ENCODE data around the gene MOB2.

Gene MOB2

DNA sequence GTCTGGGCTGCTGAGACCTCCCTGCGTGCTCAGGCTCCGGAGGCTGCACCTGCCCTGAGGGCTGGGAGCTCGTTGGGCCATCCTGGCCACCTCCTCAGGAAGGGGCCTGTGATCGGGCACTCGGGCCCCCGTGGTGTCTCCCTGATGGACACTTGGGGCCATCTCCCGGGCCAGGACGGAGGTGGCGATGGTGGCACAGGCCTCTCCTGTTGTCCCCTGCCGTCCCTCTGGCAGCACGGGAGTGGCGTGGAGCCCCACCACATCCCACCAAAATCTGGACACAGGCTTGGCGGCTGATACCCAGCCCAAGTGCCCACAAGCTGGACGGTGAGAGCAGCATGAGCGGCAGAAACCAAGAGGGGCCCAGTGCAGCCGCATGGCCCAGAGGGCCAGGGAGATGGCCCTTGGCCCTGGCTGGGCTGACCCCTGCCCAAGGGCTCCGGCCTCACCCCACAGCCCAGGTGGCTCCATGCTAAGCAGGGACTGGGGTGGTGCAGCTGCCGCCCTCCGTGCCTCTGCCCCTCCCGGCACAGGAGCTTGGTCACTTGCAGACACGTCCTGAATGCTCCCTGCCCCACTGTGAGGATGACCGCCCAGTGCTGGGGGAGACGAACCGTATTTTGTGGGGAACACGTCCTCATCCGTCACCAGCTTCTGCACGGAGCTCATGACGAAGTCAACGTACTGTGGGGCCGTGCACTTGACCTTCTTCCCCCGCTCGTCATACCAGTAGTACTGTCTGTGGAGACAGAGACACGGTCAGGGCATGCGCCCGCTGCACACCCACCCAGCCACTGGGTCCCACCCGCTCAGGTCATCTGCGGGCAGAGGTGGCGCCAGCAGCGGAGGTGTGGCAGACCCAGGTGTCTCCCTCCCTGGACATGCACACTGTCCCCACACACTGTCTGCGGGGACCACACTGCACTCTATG lies 15.6 kb downstream of the MOB2 start:
- no peak for ATAC-seq

- no peak for ATAC-seq
Measured at GRCh38 chr11:1469911-1470680, 16.5 kb downstream of the MOB2 start.

GRCh38 chr11:1469287-1469910 lies 17.2 kb downstream of the MOB2 start:
- no peak for ATAC-seq

GRCh38 chr11:1468473-1469066 lies 18.0 kb downstream of the MOB2 start:
- no peak for ATAC-seq

DNA sequence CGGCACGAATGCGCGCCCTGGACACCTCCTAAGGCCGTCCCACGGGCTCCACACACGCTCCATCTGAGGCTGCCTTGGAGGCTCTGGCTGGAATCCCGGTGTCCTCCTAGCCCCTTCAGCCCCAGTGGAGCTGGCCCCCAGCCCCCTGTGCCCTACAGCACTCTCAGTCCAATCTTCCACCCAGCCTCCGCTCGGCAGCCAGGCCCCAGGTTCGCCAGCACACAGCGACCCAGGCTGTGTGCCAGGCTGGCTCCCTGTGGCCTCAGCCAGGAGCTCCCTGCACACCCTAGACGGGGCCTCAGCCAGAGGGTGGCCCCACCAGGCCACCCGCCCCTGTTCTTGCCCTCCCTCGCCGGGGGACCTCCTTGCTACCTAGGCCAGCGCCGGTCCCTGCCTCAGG lies 18.6 kb downstream of the MOB2 start:
- ATAC-seq: no peak

DNA sequence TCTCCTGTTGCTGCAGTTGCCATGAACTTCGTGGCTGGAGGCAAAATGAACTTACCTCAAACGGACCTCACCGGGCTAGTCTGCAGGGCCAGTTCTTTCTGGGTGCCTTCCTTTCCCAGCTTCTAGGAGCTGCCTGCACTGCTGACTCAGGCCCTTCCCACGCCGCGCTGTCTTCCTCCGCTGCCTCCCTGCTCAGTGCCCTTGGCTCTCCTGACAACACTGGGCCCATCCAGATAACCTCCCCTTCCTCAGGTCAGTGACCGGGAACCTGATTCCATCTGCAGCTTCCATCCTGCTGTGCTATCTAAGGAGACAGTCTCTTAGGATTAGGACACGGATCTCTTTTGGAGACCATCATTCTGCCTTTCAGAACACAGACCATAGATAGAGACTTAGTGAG lies 19.3 kb downstream of the MOB2 start:
- no peak for ATAC-seq

DNA sequence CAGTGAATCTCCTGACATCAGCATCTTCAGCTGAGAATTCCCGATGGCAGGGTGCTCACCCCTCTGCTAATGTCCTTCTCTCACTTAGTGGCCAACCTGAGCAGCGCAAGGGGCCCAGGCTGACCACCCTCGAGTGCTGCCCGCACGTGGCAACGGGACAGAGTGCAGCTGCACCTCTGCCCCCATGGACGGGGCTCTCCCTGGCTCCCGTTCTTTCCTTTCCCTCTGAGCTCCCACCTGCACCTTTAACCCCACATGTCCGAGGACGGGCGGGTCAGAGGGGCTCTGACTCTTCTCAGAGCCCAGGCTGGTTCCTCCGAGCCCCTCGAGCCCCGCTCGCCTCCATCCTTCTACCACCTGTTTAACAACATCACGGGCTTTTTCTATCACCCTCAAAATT lies 19.8 kb downstream of the MOB2 start:
- no peak for ATAC-seq

DNA sequence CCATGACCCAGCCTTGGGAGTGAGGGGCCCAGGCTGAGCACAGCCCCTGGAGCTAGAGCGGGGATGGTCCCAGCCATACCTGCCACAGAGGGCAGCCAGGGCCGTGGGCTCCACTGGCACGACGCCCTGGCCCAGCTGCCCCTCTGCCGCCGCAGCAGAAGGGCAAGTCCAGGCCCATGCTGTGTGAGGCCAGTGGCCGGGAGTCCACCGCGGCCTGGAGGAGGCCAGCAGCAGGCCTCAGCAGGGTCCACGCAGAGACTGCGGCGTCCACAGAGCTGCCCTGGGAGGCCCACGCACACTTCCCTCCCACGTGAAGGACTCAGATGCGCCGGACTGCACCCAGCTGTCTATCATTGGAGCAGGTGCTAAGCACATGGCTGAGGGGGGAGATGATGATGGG lies 23.5 kb downstream of the MOB2 start:
- ATAC-seq: no peak

GRCh38 chr11:1462698-1462975 lies 23.9 kb downstream of the MOB2 start:
- ATAC-seq: no peak

DNA sequence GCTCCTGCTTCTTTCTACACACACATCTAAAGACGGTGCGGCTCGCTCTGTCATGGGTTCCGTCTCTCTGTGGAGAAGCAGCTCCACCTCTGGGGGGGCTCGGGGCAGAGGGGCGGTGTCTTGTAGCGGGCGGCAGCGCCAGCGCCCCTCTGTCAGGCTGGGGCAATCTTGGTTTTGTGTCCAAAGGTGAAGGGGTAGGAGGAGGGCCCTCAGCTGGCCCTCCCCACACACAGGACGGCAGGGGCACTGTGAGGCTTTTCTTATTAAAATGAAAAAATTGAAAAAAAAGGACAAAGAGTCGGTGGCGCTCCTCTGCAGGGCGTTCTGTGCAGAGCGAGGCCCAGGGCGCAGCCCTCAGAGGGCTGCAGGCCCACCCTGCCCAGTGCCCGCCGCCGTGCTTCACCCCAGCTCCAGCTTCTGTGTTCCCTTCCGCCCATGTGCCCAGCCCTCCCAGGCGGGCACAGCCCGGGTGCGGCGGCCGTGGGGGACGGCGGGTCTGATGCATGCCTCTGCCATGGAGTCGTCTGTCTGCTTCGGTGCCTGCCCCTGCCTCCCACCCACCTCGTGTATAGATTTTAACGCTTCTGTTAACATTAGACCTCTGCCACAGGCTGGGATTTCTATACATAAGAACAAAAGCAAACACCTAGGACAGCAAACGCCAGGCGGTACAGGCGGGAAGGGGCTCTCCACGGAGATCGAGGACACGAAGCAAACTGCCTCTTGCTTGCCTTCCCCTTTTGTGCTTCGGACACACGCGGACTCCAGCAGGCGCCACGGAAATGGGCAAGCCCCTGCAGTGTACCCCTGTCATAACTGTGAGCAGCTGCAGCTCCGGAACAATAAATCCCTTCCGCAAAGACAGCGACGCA lies 24.5 kb downstream of the MOB2 start:
- ATAC-seq: no peak

DNA sequence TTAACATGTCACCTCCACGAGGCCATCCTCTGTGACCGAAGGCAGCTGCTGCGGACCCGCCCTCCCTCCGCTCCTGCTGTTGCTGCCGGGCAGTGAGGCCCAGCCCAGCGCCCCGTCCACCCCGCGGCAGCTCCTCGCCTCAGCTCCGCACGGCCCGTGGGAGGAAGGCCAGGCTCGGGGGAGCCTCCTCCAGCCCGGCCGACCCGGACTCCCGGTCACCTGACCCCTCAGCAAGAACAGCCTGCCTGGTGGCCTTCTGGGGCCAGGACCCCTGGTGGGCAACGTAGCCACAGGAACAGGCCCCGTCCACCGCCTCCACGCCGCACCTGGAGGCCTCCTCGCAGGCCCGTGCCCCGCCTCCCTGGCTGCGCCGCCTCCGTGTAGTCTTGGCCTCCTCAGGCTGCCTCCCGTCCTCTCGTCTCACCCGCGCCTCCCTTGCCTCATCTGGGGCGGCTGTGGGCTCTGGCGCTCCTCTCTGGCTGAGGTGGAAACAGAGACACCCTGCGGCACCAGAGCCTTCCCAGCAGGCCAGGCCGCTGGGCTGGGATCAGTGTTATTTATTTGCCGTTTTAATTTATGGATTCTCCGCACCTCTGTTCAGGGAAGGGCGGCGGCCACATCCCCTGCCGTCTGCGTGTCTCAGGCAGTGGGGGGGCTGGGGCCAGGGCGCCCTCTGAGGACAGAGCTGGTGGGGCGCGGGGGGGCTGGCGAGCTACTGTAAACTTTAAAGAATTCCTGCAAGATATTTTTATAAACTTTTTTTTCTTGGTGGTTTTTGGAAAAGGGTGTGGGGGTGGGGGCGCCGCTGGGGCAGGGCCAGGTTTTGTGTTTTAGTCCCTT lies 25.4 kb downstream of the MOB2 start:
- ATAC-seq: no peak

DNA sequence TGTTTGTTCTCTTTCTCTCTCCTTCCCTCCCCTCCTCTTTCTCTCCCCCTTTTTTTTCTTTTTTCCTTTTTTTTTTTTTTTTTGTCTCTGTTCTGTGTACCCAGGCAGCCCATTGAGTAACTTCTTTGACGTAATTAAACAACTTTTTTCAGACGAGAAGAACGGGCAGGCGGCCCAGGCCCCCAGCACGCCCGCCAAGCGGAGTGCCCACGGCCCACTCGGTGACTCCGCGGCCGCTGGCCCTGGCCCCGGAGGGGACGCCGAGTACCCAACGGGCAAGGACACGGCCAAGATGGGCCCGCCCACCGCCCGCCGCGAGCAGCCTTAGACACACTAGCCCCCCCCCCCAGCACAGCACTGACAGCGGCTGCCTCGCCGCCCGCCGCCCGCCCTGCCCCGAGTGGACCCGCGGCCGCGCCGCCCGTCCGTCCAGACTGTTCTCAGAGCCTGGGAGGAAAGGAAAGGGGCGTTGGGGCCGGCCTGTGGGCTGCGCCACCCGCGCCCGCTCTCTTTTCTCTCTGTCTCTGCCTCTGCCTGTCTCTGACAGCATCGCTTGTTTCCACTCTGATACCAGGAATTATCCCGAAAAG lies 26.1 kb downstream of the MOB2 start:
- no peak for ATAC-seq

- no peak for ATAC-seq
Measured at GRCh38 chr11:1459764-1460395, 26.7 kb downstream of the MOB2 start.

- no peak for ATAC-seq
Measured at GRCh38 chr11:1459219-1459575, 27.4 kb downstream of the MOB2 start.

DNA sequence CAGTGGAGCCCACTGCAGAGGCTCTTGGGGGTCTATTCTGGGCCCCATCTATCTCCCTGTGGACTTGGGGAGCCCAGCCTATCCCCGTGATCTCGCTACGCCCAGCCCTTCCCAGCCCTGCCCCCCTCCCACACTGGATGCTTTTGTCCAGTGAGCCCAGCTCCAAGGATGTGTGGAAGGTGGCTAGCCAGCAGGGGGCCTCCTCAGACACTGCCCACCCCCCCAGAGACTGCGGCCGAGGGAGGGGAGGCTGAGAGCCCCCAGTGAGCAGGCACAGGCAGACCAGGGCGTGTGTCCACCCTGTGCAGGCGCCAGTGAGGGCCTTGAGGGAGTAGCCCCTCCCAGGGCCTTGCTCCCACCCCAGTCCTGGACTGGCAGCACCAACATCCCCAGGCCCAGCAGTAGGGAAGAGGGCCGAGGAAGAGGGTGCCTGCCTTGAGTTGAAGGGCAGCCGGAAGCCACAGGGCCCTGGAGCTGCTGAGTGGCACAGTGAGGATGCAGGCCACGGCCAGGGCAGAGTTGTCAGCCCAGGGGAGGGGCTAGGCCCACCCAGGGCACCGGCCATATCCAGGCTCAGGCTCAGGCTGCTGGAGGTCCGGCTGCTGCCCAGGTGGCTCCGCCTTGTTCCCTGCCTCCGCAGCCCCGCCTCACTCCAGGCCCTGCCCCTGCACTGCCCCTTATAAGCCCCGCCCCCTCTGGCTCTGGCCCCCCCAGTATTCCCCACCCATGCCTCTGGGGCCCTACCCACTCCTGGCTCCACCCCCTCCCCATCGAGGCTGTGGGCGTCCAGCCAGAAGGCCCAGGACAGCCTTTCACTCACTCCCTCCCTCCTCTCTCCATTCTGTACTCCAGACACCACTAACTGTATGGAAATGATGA lies 28.0 kb downstream of the MOB2 start:
- ATAC-seq: no peak

GRCh38 chr11:1457856-1458255 lies 28.7 kb downstream of the MOB2 start:
- ATAC-seq: no peak

DNA sequence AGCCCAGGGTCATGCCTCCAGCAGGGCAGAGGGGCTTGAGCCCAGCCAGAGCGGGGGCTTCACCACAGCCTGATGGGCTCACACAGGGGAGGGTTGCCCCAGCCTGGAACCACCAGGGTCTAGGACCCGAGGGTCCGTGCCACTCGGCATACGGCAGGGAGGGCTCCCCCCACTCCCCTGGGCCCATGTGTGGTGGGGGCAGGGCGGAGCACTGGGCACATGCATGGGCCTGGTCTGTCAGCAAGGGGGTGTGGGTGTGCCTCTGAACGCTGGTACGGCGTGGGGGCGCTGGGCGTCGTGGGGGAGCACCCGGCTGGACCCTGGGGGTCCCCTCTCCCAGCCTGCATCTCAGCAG lies 29.3 kb downstream of the MOB2 start:
- no peak for ATAC-seq

GRCh38 chr11:1456596-1457325 lies 29.8 kb downstream of the MOB2 start:
- ATAC-seq: no peak

DNA sequence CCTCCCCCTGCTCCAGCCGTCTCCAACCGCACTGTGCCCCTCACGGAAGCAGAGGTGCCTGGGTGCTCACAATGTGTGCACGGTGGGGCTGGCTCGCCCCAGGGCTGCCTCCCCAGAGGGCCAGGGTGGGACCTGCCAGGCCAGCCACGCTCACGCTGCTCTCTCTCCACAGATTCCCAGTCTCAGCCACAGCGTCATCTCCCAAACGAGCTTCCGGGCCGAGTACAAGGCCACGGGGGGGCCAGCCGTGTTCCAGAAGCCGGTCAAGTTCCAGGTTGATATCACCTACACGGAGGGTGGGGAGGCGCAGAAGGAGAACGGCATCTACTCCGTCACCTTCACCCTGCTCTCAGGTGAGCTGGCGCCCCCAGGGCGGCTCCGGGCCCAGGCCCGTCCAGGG lies 30.4 kb downstream of the MOB2 start:
- ATAC-seq: no peak

Measured in activated CD4-positive, CD25-positive, alpha-beta regulatory T cell treated with anti-CD3 and anti-CD28 coated beads, Interleukin-2, amount 50 U/mL, for 24 hours (primary cell).